ENCODE data around the gene C1orf122. TPM values are rescaled to one million over a fixed set of nuclear protein-coding genes. Genes with fewer than 3 reads are reported as not detected.

Gene C1orf122
- total and polyA plus RNA-seq, 2 of the 13 experiments (the other 11 are each of a cell fraction or from before 2014, with no cell fraction given), result 18.7 to 40.6 TPM

DNA sequence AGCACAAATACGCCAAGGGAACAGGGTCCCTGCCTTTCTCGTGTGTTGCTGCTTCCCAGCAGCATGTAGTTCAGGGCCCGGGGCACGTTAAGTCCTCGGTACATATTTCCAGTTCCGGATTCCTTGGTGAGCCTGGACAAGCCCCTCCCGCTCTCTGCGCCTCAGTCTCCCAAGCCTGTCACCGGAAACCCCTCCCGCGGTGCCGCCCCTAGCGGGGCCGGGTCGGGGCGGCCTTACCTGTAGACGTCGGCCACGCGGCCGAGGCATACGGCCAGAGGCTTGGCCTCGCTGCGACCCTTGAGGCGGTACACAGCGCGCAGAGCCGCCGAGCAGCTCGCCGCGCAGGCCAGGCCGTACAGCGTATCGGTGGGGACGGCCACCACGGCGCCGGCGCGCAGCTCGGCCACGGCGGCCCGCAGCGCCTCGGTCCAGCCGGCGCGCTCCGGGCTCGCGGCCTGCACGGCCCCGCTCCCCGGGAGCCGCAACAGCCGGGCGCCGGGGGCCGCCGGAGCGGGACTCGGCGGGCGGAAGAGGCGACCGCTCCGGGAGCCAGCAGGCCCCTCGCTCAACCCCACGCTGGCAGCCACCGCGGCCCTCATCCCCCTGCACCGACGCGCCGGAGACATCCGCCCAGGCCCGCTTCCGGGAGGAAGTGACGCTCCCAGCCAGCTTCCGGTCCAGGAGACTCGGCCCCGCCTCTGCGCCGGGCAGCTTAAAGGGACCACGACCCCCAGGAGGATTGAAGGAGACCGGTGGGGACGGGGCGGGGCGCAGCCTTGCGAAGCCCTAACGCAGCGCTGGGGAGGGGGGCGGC lies at the start of gene C1orf122, which contains the start of gene YRDC (continued):
- TF ChIP-seq, protein P1, sequence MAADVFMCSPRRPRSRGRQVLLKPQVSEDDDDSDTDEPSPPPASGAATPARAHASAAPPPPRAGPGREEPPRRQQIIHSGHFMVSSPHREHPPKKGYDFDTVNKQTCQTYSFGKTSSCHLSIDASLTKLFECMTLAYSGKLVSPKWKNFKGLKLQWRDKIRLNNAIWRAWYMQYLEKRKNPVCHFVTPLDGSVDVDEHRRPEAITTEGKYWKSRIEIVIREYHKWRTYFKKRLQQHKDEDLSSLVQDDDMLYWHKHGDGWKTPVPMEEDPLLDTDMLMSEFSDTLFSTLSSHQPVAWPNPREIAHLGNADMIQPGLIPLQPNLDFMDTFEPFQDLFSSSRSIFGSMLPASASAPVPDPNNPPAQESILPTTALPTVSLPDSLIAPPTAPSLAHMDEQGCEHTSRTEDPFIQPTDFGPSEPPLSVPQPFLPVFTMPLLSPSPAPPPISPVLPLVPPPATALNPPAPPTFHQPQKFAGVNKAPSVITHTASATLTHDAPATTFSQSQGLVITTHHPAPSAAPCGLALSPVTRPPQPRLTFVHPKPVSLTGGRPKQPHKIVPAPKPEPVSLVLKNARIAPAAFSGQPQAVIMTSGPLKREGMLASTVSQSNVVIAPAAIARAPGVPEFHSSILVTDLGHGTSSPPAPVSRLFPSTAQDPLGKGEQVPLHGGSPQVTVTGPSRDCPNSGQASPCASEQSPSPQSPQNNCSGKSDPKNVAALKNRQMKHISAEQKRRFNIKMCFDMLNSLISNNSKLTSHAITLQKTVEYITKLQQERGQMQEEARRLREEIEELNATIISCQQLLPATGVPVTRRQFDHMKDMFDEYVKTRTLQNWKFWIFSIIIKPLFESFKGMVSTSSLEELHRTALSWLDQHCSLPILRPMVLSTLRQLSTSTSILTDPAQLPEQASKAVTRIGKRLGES (CRISPR knock-in tag; IDR thresholded peaks at IDR 0.05; ENCODE audit: borderline replicate concordance), result no peak
- TF ChIP-seq SYNCRIP (IDR thresholded peaks at IDR 0.05; ENCODE audit: insufficient read depth, low read depth, low read length) (no peak), ZNF549 (CRISPR knock-in tag; IDR thresholded peaks at IDR 0.05) (no peak), ATF5 (CRISPR knock-in tag; IDR thresholded peaks at IDR 0.05; ENCODE audit: low read depth) (no peak), HNRNPL (IDR thresholded peaks at IDR 0.05; ENCODE audit: low read depth, low read length) (no peak), YEATS4 (CRISPR knock-in tag; IDR thresholded peaks at IDR 0.05; ENCODE audit: borderline replicate concordance) (peak; percentile 86), HHEX (CRISPR knock-in tag; IDR thresholded peaks at IDR 0.05) (no peak), RARA (CRISPR knock-in tag; IDR thresholded peaks at IDR 0.05) (0 out of 2 replicates have a peak, but pooled peaks have one; percentile 3), MXD1 (CRISPR knock-in tag; IDR thresholded peaks at IDR 0.05) (peak; percentile 52), IKZF4 (CRISPR knock-in tag; IDR thresholded peaks at IDR 0.05; ENCODE audit: borderline replicate concordance, low read depth, not compliant biosample characterization) (no peak), NFYB (CRISPR knock-in tag; IDR thresholded peaks at IDR 0.05) (peak; percentile 50), SP140L (CRISPR knock-in tag; IDR thresholded peaks at IDR 0.05; ENCODE audit: borderline replicate concordance) (no peak), GMEB2 (CRISPR knock-in tag; IDR thresholded peaks at IDR 0.05; ENCODE audit: low read depth) (no peak), ZBTB42 (CRISPR knock-in tag; IDR thresholded peaks at IDR 0.05) (no peak), ZNF775 (CRISPR knock-in tag; IDR thresholded peaks at IDR 0.05; ENCODE audit: borderline replicate concordance) (no peak), XRCC5 (optimal IDR thresholded peaks at IDR 0.05; ENCODE audit: low read length) (peak; percentile 51)
- TF ChIP-seq, protein P2, sequence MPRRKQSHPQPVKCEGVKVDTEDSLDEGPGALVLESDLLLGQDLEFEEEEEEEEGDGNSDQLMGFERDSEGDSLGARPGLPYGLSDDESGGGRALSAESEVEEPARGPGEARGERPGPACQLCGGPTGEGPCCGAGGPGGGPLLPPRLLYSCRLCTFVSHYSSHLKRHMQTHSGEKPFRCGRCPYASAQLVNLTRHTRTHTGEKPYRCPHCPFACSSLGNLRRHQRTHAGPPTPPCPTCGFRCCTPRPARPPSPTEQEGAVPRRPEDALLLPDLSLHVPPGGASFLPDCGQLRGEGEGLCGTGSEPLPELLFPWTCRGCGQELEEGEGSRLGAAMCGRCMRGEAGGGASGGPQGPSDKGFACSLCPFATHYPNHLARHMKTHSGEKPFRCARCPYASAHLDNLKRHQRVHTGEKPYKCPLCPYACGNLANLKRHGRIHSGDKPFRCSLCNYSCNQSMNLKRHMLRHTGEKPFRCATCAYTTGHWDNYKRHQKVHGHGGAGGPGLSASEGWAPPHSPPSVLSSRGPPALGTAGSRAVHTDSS (CRISPR knock-in tag; conservative IDR thresholded peaks at IDR 0.05), result no peak
- TF ChIP-seq, protein P3, sequence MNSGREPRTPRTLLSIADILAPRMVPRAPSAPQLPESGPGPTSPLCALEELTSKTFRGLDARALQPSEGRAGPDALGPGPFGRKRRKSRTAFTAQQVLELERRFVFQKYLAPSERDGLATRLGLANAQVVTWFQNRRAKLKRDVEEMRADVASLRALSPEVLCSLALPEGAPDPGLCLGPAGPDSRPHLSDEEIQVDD (CRISPR knock-in tag; IDR thresholded peaks at IDR 0.05; ENCODE audit: borderline replicate concordance), result no peak
